Testis (tissue), 3 donors: ENCODE data around the gene GPC6. TPM values are rescaled to one million over a fixed set of nuclear protein-coding genes. Genes with fewer than 3 reads are reported as not detected.

Experiments used
- DNase-seq: peaks from one replicate; pipeline ENCODE4 v3.0.0-alpha.2; 2019
- H3K27ac ChIP-seq, 2 donors: fragments of 200-600 bp; sonication (generic); one replicate each; pipeline ENCODE4 v1.5.1; 2019
- H3K27me3 ChIP-seq: fragments of 200-600 bp; sonication (generic); one replicate; pipeline ENCODE4 v1.5.1; 2019
- H3K36me3 ChIP-seq: fragments of 200-600 bp; sonication (generic); one replicate; pipeline ENCODE4 v1.5.1; 2017; ENCODE audit warnings: low read depth; ENCODE audit errors: missing control alignments
- H3K4me1 ChIP-seq: fragments of 200-600 bp; sonication (generic); one replicate; pipeline ENCODE4 v1.5.1; 2019
- H3K4me3 ChIP-seq, 2 donors: fragments of 200-600 bp; sonication (generic); one replicate each; pipeline ENCODE4 v1.5.1; 2017 to 2019
- H3K9me3 ChIP-seq: fragments of 200-600 bp; sonication (generic); one replicate; pipeline ENCODE4 v1.5.1; 2017
- CTCF ChIP-seq, 3 experiments: fragments of 450-650 bp in 2 of 3; fragments of 200-600 bp in 1 of 3; sonication (generic) in 1 of 3; IDR thresholded peaks; one replicate each; pipeline ENCODE4 v1.5.1; 2016 to 2019; ENCODE audit warnings: antibody characterized with exemption in 3 of 3, mild to moderate bottlenecking in 2 of 3, moderate library complexity in 1 of 3
- POLR2A ChIP-seq: fragments of 450-650 bp; IDR thresholded peaks from one replicate; pipeline ENCODE4 v1.6.1; 2017; ENCODE audit warnings: antibody characterized with exemption, mild to moderate bottlenecking, moderate library complexity
- WGBS, 2 donors: methylation state at CpG; one replicate each; pipeline ENCODE4 v1.1.5; 2018; 5-methylcytosine and 5-hydroxymethylcytosine counted together
- intact Hi-C: fragments of 100-400 bp; cut with DNase I; formaldehyde crosslinking; loops from one replicate; pipeline ENCODE4 v1.15.1; 2023; ENCODE audit warnings: low total_unique reads
- polyA plus RNA-seq: library from polyadenylated mRNA; stranded (reverse); fragments of 350-450 nt; fragmentation: Illumina TruSeq; extraction: RNeasy Lipid Tissue Mini Kit (QIAGEN cat#74804); gene quantifications from one replicate; pipeline ENCODE4 v1.2.3, GENCODE V29; 2014; ENCODE audit warnings: low read depth, low replicate concordance; ENCODE audit not compliant: insufficient read depth
- total RNA-seq, 2 donors: library from RNA; depleted of rRNA; stranded (reverse); fragments of >200 nt; gene quantifications; one replicate each; pipeline ENCODE4 v1.2.3, GENCODE V29; 2016

Gene GPC6
- total and polyA plus RNA-seq, 3 donors from 2014 or later = 2.2 to 6.9 (median 4.3) TPM

DNA sequence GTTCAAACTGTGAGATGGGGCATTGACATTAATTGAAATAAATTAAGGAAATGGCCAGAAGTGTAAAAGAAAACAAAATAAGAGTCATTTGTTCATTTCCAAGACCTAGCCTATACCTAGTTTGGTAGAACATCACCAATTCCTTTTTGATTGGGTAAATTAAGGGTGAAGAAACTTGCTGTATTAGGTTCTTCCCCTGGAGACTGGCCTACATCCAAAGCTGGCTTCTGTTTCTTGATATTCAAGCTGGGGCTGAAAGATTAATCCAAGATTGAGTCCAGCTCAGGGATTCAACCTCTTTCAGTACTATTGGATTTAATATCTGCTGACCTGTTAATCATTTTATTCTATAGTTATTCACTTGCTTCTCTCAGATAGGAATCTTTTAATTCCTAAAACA lies 183.2 kb downstream of the GPC6 start:
- DNase-seq = no peak
- Histone ChIP-seq H3K27ac (no peak overlapping the region), H3K4me1 (no peaks in the 10 kb centered on the region), H3K36me3 (no peaks in the 10 kb centered on the region), H3K27me3 (no peaks in the 10 kb centered on the region), H3K9me3 (no peaks in the 10 kb centered on the region), H3K4me3 (no peak overlapping the region)
- intact Hi-C loops = no loop called here
- no peak for TF ChIP-seq POLR2A
- TF ChIP-seq CTCF (IDR thresholded peaks at IDR 0.05) = no peak

DNA sequence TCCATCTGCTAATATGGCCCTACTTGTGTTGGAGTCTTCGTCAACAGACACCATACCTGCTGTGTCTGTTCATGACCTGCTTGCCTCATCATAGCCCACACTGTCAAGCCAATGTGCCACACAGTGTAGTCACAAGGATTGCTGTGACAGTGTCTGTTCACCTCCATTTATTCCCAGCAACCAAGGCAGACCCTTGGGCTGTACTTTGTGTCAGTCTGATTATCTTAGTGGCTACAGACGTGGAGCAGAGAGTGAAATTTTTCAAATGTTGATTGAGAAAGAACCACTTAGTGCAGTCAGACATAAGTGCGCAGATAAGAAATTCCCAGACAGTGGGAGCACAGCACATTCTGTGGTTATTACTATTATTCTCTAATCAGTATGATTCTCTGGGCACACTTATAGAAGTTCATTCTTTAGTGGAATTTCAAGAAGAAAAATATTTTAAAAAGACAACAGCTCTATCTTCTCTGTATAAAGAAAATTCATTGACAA lies 184.6 kb downstream of the GPC6 start:
- Histone ChIP-seq H3K27me3 (no peaks in the 10 kb centered on the region), H3K27ac (no peak overlapping the region), H3K36me3 (no peaks in the 10 kb centered on the region), H3K9me3 (no peaks in the 10 kb centered on the region), H3K4me1 (no peaks in the 10 kb centered on the region), H3K4me3 (no peak overlapping the region)
- TF ChIP-seq POLR2A = no peak
- no peak for TF ChIP-seq CTCF (IDR thresholded peaks at IDR 0.05)
- intact Hi-C loops = no loop called here
- no peak for DNase-seq
- WGBS, 2 donors = 76 to 82% methylated on average over 3 of the region's 3 CpGs

- Histone ChIP-seq H3K27ac (no peak overlapping the region), H3K27me3 (no peaks in the 10 kb centered on the region), H3K9me3 (no peaks in the 10 kb centered on the region), H3K36me3 (no peaks in the 10 kb centered on the region), H3K4me3 (no peak overlapping the region), H3K4me1 (no peaks in the 10 kb centered on the region)
- TF ChIP-seq CTCF (IDR thresholded peaks at IDR 0.05) (no peak), POLR2A (no peak)
- intact Hi-C loops = no loop called here
- DNase-seq = no peak
Measured at GRCh38 chr13:93412676-93413075, 186.1 kb downstream of the GPC6 start.

DNA sequence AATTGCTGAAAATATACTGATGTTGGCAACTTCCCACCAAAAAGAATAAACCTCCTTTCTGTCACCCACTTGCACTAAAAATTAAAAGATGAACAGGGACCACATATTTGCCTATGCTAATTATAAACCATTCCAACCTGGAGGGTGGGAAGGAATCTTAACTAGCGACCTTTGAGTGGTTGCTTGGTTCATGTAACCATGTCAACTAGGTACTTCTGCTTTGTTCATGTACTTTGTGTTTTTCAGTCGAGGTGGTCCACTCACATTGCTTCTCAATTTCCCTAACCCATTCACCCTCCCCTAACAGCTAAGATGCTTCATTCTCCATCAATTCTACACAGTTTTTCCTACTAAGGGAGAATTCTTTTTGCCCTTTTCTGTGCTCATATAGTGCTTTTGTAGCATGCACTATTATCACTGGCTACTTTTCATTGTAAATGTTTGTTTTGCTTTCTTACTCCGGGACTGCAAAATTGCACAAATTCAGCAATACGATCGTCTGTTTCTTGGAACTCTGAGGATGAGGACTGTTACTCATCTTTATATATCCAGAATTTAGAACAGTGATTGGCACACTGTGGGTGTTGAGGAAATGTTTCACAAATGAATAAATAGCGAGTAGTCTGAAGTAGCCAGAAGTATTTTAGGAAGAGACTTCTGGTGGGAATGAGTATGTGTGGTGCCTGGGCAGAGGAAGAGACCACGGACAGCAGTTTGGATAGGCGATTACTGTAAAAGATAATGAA lies 187.5 kb downstream of the GPC6 start:
- intact Hi-C loops = no loop called here
- no peak for TF ChIP-seq CTCF (IDR thresholded peaks at IDR 0.05)
- no peak for TF ChIP-seq POLR2A
- Histone ChIP-seq H3K4me3 (no peak overlapping the region), H3K27me3 (no peaks in the 10 kb centered on the region), H3K9me3 (no peaks in the 10 kb centered on the region), H3K27ac (no peak overlapping the region), H3K4me1 (no peaks in the 10 kb centered on the region), H3K36me3 (no peaks in the 10 kb centered on the region)
- WGBS, 2 donors = 69 to 74% methylated on average over 8 of the region's 8 CpGs
- DNase-seq = no peak
